ENCODE measurements around the gene ARFGEF3.

The ARFGEF3 gene

GRCh38 chr6:138371720-138372119 lies 210.0 kb downstream of the ARFGEF3 start:
- Histone ChIP-seq H3K36me3 (ENCODE audit: control insufficient read depth, insufficient read depth, low read length) (no peaks in the 10 kb centered on the region), H3K9me3 (ENCODE audit: control insufficient read depth, low read length) (no peaks in the 10 kb centered on the region), H3K4me3 (ENCODE audit: low read length) (no peak overlapping the region), H3K27me3 (ENCODE audit: control insufficient read depth, insufficient read depth, low read length) (no peaks in the 10 kb centered on the region), H3K4me1 (ENCODE audit: control insufficient read depth, insufficient read depth, low read length) (no peaks in the 10 kb centered on the region), H3K9ac (ENCODE audit: low read length) (no peak overlapping the region)

DNA sequence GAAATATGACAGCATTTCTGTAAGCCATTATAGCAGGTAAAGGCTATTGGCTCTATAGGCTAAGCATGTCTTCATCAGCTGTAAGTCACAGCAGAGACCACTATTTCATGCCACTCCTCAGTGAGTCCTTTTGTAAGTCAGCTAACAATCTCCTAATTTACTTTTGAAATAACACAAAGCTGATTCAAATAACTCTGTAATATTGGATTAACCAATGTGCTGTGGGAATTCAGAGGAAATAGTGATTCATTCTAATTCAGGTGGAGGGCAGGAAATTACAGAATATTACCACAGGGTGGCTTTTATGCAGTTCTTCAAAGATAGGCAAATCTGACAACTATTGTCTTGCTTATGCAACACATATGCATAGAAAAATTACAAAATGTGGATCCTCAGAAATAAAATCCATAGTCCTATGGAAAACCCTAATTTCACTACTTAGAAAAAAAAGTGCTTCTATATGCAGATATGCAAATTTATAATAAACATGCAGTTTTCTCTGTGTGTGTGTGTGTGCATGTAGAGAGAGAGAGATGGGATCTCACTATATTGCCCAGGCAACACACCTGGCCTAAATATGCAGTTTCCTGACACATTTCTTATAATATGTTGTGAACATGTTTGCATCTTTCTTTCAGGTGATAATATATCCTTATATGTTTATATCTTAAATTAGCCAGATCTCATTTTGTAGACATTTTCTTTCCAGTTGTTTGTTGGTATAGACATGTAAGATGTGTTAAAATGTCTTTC lies 211.1 kb downstream of the ARFGEF3 start:
- Histone ChIP-seq H3K9ac (ENCODE audit: low read length) (no peak overlapping the region), H3K4me1 (ENCODE audit: control insufficient read depth, insufficient read depth, low read length) (no peaks in the 10 kb centered on the region), H3K27me3 (ENCODE audit: control insufficient read depth, insufficient read depth, low read length) (no peaks in the 10 kb centered on the region), H3K4me3 (ENCODE audit: low read length) (no peak overlapping the region), H3K9me3 (ENCODE audit: control insufficient read depth, low read length) (no peaks in the 10 kb centered on the region), H3K36me3 (ENCODE audit: control insufficient read depth, insufficient read depth, low read length) (no peaks in the 10 kb centered on the region)

DNA sequence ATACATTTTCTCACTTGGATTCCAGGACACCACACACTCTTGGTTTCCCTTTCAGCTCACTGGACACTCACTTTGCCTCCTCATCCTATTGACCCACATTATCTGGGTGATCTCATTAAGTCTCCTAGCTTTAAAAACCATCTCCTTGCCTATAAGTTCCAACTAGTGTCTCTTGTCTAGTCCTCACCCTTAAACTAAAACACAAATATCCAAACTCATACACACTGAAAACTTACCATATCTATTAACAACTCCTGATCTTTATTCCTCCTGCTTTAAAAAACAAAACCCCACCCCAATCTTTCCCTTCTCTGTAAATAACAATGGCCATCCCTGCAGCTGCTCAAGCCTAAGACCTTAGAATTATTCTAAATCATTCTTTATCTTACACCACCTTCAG lies 212.5 kb downstream of the ARFGEF3 start:
- H3K9ac ChIP-seq (ENCODE audit: low read length): no peak overlapping the region
- H3K27me3 ChIP-seq (ENCODE audit: control insufficient read depth, insufficient read depth, low read length): no peaks in the 10 kb centered on the region
- no peaks in the 10 kb centered on the region for H3K36me3 ChIP-seq (ENCODE audit: control insufficient read depth, insufficient read depth, low read length)
- H3K4me1 ChIP-seq (ENCODE audit: control insufficient read depth, insufficient read depth, low read length): no peaks in the 10 kb centered on the region
- H3K4me3 ChIP-seq (ENCODE audit: low read length): no peak overlapping the region
- H3K9me3 ChIP-seq (ENCODE audit: control insufficient read depth, low read length): no peaks in the 10 kb centered on the region

GRCh38 chr6:138374815-138375214 lies 213.1 kb downstream of the ARFGEF3 start:
- H3K36me3 ChIP-seq (ENCODE audit: control insufficient read depth, insufficient read depth, low read length): no peaks in the 10 kb centered on the region
- no peaks in the 10 kb centered on the region for H3K4me1 ChIP-seq (ENCODE audit: control insufficient read depth, insufficient read depth, low read length)
- H3K9me3 ChIP-seq (ENCODE audit: control insufficient read depth, low read length): no peaks in the 10 kb centered on the region
- no peak overlapping the region for H3K4me3 ChIP-seq (ENCODE audit: low read length)
- no peak overlapping the region for H3K9ac ChIP-seq (ENCODE audit: low read length)
- no peaks in the 10 kb centered on the region for H3K27me3 ChIP-seq (ENCODE audit: control insufficient read depth, insufficient read depth, low read length)

DNA sequence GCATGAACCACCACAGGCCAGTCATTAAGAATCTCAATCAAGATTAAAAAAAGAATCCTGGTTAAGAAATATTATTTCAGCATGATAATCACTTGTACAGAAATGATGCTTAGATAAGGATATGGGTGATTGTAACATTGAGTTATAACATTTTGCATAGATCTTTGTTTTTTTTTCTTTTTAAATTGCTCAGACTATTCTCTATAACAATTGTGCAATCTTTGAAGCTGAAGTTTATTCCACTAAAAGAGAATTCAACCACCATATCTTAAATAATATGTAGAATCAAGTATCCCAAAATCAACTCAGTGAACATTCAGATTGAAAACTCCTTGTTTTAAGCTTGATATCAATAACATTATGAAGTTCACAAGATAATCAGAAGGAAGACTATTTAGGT lies 215.3 kb downstream of the ARFGEF3 start:
- Histone ChIP-seq H3K36me3 (ENCODE audit: control insufficient read depth, insufficient read depth, low read length) (no peaks in the 10 kb centered on the region), H3K4me1 (ENCODE audit: control insufficient read depth, insufficient read depth, low read length) (no peaks in the 10 kb centered on the region), H3K4me3 (ENCODE audit: low read length) (no peak overlapping the region), H3K9me3 (ENCODE audit: control insufficient read depth, low read length) (no peaks in the 10 kb centered on the region), H3K27me3 (ENCODE audit: control insufficient read depth, insufficient read depth, low read length) (no peaks in the 10 kb centered on the region), H3K9ac (ENCODE audit: low read length) (no peak overlapping the region)

GRCh38 chr6:138377844-138378243 lies 216.1 kb downstream of the ARFGEF3 start, which contains the start of gene SMIM28:
Gene SMIM28 (plus strand): TSS chr6:138377905. CDS start chr6:138378073, 168 bp downstream.
- Histone ChIP-seq H3K4me3 (ENCODE audit: low read length) (no peak within 1 kb of the TSS), H3K9ac (ENCODE audit: low read length) (no peak within 1 kb of the TSS), H3K9me3 (ENCODE audit: control insufficient read depth, low read length) (no peaks in the 10 kb centered on the region), H3K27me3 (ENCODE audit: control insufficient read depth, insufficient read depth, low read length) (no peaks in the 10 kb centered on the region), H3K4me1 (ENCODE audit: control insufficient read depth, insufficient read depth, low read length) (no peaks in the 10 kb centered on the region), H3K36me3 (ENCODE audit: control insufficient read depth, insufficient read depth, low read length) (no peaks in the 10 kb centered on the region)

- Histone ChIP-seq H3K4me1 (ENCODE audit: control insufficient read depth, insufficient read depth, low read length) (no peaks in the 10 kb centered on the region), H3K27me3 (ENCODE audit: control insufficient read depth, insufficient read depth, low read length) (no peaks in the 10 kb centered on the region), H3K9me3 (ENCODE audit: control insufficient read depth, low read length) (no peaks in the 10 kb centered on the region), H3K4me3 (ENCODE audit: low read length) (no peak overlapping the region), H3K9ac (ENCODE audit: low read length) (no peak overlapping the region), H3K36me3 (ENCODE audit: control insufficient read depth, insufficient read depth, low read length) (no peaks in the 10 kb centered on the region)
Measured at GRCh38 chr6:138378463-138378862, 216.7 kb downstream of the ARFGEF3 start.

- Histone ChIP-seq H3K9me3 (ENCODE audit: control insufficient read depth, low read length) (no peaks in the 10 kb centered on the region), H3K4me3 (ENCODE audit: low read length) (no peak overlapping the region), H3K4me1 (ENCODE audit: control insufficient read depth, insufficient read depth, low read length) (peaks cover 3% of the 10 kb centered on the region), H3K36me3 (ENCODE audit: control insufficient read depth, insufficient read depth, low read length) (no peaks in the 10 kb centered on the region), H3K27me3 (ENCODE audit: control insufficient read depth, insufficient read depth, low read length) (no peaks in the 10 kb centered on the region), H3K9ac (ENCODE audit: low read length) (no peak overlapping the region)
Measured at GRCh38 chr6:138382498-138383265, 220.9 kb downstream of the ARFGEF3 start.

GRCh38 chr6:138383776-138384175 lies 222.0 kb downstream of the ARFGEF3 start:
- Histone ChIP-seq H3K9me3 (ENCODE audit: control insufficient read depth, low read length) (no peaks in the 10 kb centered on the region), H3K36me3 (ENCODE audit: control insufficient read depth, insufficient read depth, low read length) (no peaks in the 10 kb centered on the region), H3K4me1 (ENCODE audit: control insufficient read depth, insufficient read depth, low read length) (peaks cover 4% of the 10 kb centered on the region), H3K4me3 (ENCODE audit: low read length) (no peak overlapping the region), H3K9ac (ENCODE audit: low read length) (no peak overlapping the region), H3K27me3 (ENCODE audit: control insufficient read depth, insufficient read depth, low read length) (no peaks in the 10 kb centered on the region)

- Histone ChIP-seq H3K36me3 (ENCODE audit: control insufficient read depth, insufficient read depth, low read length) (no peaks in the 10 kb centered on the region), H3K27me3 (ENCODE audit: control insufficient read depth, insufficient read depth, low read length) (no peaks in the 10 kb centered on the region), H3K9me3 (ENCODE audit: control insufficient read depth, low read length) (no peaks in the 10 kb centered on the region), H3K4me1 (ENCODE audit: control insufficient read depth, insufficient read depth, low read length) (peaks cover 4% of the 10 kb centered on the region), H3K4me3 (ENCODE audit: low read length) (no peak overlapping the region), H3K9ac (ENCODE audit: low read length) (no peak overlapping the region)
Measured at GRCh38 chr6:138386897-138387296, 225.2 kb downstream of the ARFGEF3 start.

DNA sequence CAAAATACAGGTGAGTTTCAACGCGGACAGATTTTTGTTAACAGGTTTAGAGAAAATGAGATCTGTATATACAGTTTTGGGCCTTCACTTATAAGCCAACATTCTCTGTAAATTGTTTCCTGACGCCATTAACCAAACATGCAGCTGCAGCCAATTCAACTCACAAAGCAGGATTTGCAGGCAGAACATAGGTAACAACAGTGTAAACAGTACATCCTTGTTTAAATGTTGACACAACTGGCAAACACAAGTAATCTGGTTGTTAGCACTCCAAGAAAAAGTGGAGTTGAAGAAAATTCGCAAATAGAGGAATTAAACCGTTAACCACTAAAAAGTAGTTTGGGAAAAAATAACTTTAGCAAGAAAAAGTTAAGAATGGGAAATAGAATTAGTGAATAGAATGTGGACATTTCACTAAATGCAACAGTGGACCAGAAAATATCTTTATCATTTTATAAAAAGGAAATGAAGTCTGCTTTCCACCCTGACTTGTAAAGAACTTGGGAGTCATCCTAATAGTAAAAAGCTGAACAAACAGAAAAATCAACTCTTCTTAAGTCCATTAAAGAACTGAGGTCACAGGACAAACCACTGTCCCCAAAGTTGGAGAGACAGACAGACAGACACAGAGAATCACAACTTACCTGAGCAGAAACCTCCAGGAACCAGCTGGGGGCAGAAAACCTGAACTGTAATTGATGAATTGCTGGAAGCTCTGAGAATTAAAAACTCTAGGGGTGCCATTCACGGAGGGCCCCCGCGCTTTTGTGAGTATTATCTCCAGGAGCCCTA lies 226.0 kb downstream of the ARFGEF3 start:
- Histone ChIP-seq H3K4me1 (ENCODE audit: control insufficient read depth, insufficient read depth, low read length) (peaks cover 4% of the 10 kb centered on the region), H3K36me3 (ENCODE audit: control insufficient read depth, insufficient read depth, low read length) (no peaks in the 10 kb centered on the region), H3K4me3 (ENCODE audit: low read length) (no peak overlapping the region), H3K27me3 (ENCODE audit: control insufficient read depth, insufficient read depth, low read length) (no peaks in the 10 kb centered on the region), H3K9ac (ENCODE audit: low read length) (no peak overlapping the region), H3K9me3 (ENCODE audit: control insufficient read depth, low read length) (no peaks in the 10 kb centered on the region)

DNA sequence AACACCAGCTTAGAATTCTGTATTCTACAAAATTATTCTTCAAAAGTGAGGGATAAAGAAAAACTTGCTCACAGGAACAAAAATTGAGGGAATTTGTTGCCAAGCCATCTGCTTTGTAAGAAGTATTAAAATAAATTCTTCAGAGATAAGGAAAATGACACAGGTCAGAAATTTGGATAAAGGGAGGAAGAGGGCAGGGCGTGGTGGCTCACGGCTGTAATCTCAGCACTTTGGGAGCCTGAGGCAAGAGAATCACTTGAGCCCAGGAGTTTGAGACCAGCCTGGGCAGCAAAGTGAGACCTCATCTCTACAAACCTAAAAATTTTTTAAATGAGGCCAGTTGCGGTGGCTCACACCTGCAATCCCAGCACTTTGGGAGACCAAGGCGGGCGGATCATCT lies 227.8 kb downstream of the ARFGEF3 start:
- Histone ChIP-seq H3K4me1 (ENCODE audit: control insufficient read depth, insufficient read depth, low read length) (peaks cover 4% of the 10 kb centered on the region), H3K27me3 (ENCODE audit: control insufficient read depth, insufficient read depth, low read length) (no peaks in the 10 kb centered on the region), H3K9me3 (ENCODE audit: control insufficient read depth, low read length) (no peaks in the 10 kb centered on the region), H3K4me3 (ENCODE audit: low read length) (no peak overlapping the region), H3K36me3 (ENCODE audit: control insufficient read depth, insufficient read depth, low read length) (no peaks in the 10 kb centered on the region), H3K9ac (ENCODE audit: low read length) (no peak overlapping the region)
